Stimulated activated CD8-positive, alpha-beta memory T cell treated with anti-CD3 and anti-CD28 coated beads, Interleukin-4, amount 100 ng/mL, for 1 hour (primary cell): ENCODE results near the gene UBAC2.

Experiments
- DNase-seq, 2 donors: peaks; one replicate each; pipeline ENCODE4 v3.0.0-alpha.2; 2020; ENCODE audit warnings: low read depth in 2 of 2, low spot score in 1 of 2

Gene UBAC2

DNA sequence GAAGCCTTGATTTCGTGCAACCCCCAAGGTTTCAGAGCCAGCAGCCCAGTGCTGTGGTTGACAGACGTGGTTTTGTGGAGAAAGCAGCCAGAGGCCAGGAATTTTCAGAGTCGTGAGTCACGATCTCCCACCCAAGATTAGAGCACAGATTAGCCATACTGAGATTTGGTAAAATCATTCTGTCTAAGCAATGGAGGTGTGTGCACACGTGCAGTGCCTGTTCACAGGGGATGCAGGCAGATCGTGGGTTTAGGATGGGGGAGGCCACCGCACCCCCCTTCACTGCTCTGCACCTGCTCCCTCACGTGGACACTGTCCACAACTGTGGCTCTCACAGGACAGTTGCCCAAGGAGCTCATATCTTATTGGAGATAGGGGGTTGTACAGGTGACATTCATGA, 153.2 kb downstream of the UBAC2 start:
- DNase-seq = no peak

DNA sequence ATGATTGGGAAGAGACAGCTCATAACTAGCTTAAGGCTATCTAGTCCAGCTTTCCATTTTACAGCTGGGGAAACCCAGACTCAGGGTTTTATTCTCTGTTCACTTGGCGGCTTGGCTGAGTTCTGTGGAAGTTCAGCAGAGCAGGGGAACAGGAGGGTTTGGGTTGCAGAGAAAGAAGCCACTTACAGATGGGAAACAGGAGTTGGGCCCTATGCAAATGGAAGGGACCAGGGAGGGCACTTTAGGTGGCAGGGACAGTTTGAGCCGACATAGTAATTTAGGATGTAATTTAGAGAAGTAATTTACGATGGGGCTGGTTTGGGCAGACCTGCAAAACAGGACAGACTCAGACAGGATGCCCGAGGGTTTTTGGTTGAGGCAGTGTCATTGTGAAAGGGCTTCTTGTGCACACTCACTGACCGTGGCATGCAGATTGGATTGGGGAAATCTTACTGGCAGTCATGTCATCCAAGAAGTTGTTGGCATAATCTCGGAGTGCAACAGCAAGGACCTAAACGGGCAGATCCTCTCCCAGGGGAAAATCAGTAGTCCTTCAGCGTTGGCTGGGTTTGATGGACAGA, 153.8 kb downstream of the UBAC2 start:
- DNase-seq = no peak

DNA sequence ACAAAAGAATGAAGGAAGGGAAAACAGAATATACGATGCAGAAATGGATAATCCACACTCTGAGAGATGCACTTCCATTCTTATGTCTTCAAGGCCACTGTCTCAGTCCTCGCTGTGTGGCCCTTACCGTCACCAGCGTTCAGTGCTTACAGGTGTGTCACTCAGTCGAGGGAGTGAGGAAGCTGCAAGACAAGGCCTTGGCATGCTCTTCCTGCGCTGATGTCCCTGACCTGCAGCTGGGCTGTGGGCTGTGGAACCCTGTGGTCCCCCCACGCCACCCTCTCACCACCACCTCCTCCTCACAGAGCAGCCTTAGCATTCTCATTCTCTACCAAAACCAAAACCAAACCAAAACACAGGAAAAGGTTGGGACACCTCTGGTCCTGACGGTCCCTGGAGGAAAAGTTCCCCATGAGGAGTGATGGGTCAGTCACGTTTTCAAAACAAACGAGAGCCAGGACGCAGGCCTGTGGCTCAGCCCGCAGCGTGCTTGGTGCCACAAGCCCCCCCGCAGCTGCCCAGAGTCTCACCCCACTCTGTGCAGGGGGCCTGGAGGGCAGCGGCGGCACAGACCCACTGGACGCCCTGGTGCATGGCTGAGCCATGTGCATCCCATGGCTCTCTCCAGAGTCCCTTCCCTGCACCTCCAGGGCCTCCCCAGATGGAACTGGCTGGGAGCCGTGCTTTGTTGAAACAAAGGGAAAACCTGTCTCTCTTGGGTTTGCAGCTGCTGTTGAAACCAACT, 154.8 kb downstream of the UBAC2 start:
- DNase-seq = no peak

DNA sequence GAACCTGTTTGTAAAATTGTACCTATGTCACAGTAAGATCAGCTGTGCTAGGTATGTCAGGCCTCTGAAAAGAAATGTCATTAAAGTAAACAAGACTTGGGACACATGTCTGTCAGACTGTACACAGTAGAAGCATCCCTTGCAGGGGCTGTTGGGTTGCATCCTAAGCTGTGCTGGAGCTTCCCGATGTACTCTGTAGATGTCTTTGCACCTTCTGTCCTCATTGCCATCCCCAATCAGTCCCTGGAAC, 155.3 kb downstream of the UBAC2 start:
- no peak for DNase-seq

DNA sequence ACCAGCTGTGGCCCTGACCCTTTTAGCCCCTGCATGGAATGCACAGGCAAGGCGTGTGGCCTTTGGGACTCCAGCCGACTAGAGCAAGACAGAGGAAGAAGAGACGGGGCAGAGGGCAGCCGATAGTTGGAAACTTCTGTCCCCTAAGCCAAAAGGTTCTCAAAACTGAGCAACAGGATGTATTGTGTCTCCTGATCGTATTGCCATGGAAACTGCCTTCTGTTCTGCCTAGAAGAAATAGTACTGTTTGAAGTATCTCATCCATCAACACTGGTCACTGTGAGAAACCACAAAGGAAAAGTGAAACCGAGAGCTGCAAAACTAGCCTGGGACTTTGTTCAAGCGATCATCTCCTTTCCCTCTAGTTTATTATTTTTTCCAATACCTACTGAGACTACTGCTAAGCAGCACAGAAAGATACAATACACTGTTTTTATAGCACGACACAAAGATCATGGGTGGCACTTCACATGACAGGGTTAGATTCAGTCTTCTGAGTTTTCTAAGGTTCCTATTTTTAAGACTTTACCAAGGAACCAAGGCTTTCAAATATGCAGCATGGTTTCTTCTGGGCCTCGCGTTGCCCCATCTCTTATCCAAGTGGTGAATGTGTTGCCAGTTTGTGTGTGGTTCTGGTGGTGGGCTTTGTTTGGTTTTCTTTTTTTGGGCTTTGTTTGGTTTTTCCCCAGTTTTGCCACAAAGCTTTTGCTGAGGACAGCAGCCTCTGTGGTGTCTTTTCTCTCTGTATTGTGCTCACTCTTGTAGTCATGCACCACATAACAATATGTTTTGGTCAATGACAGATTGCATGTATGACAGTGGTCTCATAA, 155.8 kb downstream of the UBAC2 start:
- DNase-seq = no peak

DNA sequence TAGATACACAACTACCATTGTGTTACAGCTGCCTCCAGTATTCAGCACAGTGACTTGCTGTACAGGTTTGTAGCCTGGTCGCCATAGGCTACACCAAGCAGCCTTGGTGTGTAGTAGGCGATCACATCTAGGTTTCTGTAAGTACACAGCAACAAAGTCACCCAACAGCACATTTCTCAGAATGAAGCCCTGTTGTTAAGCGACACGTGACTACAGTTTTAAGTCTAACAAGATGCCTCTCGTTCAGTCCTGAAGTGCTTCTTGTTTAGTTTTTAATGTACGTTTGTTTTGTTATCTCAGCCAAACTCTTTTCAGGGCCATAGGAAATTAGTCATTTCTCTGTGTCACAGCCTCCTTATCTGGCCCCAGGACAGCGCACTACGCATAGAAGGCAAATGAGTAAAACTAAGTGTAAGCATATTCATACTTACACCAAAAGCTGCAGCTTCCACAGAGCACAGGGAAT, 156.5 kb downstream of the UBAC2 start:
- DNase-seq = no peak

DNA sequence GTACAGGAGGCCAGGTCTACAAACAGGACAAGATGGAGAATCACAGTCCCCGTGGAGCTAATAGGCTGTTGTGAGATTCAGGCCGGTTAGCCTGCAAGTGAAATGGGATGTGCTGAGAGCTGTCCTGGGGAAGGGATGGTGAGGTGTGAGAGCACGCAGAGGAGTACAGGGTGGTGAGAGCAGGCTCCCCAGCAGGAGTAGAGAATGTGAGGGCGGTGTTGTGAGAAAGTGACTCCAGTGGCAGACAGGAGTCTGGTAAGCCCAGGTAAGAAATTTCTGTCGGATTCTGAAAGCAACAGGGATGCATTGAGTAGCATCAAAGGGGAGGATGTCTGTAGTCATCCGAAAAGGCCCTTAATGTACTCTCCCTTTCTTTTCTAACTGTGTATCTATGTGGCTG, 157.3 kb downstream of the UBAC2 start:
- no peak for DNase-seq

DNA sequence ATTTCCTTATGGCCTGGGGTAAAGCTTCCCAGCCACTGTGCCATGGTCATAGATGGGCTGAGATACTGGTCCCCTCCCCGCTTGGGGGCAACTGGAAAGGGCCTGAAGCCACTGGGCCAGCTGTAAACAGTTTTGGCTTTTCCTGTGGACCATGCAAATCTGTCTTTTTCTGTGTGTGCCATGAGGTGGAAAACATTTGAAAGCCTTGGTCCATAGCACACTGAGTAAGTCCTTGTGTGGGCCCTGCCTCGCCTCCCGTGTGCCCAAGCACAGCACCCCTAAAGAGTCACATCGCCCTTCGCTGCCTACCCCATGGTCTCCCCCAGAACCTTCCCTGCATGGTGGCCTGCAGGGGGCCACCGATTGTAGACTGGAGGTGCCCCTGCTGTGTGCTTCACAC, 158.9 kb downstream of the UBAC2 start:
- DNase-seq = no peak

DNA sequence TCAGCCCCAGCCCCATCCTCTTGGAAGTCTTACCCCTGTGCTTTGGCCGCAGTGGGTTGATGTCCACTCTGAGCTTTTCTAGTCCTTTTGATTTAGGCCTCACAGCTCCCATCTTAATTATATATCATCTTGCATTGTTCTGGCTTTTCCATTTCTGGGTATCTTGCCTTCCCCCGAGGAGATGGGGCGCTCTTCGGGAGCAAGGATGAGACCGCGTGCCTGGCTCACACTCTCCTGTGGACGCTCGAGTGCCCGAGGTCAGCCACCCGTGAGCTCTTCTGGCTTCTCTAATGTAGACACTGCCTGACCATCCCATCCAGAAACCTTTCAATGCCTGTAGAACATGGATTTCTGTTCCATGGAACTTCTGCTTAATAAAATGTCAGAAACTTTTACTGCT, 160.0 kb downstream of the UBAC2 start:
- no peak for DNase-seq

DNA sequence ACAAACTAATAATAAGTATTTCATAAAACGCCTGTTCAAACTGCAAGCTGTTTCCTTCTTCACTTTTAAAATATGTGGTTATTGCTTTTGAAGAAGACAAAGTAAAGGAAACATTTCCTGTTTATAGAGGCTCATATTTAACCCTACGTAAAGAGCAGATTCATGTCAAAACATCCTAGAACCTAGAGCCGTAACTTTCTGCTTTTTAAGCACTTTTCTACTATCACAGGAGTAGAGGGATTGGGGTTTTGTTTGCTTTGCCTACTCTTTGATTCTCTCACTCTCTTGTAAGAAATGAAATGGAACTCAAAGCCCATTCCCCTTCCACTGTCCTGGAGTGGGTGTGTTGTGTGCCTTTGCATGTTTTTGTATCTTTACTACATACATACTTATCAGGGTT, 160.5 kb downstream of the UBAC2 start:
- no peak for DNase-seq

DNA sequence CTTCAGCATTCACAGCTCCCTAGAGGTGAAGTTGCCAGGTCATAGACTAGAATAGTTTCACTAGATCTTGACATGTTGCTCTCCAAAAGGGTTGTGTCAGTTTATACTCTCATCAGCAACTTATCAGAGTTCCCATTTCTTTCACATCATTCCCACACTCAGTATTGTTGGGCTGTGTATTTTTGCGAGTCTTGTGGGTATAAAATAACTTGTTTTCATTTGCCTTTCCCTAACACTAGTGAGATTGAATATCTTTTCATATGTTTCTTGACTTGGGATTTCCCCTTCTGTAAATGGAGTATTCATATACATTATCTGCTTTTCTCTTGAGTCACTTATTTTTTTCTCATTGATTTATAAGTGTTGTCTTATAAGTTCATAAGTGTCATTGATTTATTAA, 161.7 kb downstream of the UBAC2 start:
- no peak for DNase-seq

DNA sequence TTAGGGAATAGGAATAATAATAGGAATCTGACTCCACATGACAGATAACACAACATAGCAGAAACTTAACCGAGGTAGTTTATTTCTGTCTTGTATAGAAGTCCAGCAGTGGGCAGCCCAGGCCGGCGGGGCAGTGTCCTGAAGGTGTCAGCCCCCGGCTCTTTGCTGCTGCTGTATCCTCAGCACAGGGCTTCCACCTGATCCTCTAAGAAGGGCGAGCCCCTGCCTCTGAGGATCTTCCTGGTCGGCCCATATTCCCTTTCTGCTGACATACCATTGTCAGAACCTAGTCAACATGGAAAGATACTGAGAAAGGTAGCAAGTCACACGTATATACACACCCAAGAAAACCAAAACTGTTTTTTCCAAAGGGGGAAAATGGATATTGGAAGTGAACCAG, 162.7 kb downstream of the UBAC2 start:
- DNase-seq = no peak

DNA sequence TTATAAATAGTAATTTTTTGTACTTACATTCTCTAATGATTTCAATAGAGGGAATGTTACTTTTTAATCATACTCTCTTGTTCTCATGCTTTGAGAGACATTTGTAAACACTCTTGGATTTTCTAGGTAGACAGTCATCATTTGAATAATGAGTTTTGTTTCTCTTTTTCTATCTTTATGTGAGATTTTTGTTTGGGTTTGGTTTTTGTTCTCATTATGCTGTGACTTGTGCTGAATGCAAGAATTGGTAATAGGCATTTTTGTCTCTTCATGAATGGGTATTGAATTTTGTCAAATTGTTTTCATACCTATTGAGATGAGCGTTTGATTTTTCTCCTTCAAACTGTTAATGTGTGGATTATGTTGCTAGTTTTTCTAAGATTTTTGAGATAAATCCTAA, 163.3 kb downstream of the UBAC2 start:
- no peak for DNase-seq

DNA sequence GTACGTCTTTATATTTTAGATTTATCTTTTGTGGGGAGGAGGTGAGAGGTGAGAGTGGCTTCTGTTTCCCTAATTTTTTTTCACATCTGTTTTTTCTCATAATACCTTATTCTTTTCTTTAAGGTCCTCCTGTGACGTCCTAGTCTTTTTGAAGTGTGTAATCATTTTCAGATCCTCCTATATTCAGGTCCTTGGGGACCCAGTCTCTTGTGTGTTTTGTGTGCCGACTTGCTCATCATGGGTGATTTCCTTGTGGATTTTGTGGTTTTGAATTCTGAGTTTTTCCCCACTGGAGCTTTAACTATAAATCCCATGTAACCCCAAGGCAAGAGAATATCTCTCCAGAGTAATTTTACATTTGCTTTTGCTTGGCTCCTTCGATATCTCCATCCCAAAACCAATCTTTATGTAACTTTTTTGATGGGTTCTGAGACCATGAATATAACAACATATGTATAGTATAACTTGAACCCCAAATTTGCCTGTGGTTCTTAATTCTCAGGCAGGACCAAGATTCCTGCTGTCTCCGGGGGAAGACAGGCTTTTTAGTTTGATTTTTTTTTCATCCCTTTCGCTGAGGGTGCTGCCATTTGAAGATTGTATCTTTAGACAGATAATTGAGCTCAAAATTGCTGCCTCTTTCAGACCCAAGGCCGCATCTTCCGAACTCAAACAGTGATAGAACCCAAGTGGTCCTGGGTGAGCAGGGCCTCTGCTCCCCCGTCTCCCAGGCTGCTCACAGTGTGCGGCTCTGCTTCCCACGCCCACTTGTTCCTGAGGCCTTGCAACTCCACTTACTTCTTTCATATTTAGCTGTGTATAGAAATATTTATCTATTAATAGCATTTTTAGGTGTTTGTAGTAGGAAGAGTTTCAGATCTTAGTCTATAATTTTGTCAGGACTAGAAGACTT, 165.7 kb downstream of the UBAC2 start:
- DNase-seq = no peak

DNA sequence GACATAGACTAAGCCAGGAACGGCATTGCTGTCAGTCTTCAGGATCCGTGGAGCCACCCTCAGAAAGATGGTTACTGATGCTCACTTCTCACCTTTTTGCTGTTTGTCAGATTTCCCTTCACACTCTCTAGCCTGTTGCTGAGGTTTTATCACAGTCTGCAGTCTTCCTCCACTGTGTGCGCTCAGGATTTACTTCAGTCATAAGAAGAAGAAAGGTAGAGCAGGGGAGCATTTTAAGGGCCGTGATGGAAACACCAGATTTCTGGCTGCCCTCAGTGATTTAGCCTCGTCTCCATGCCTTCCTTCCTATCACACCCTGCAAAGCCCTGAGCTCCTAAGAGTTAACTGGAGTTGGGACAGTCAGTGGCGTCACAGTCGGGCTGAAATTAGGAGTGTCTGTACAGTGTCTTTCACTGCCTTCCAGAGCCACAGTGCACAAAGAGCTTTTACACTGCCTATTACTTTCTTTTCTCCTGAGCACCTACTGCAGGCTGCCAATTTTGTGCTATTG, 166.5 kb downstream of the UBAC2 start:
- DNase-seq = no peak

DNA sequence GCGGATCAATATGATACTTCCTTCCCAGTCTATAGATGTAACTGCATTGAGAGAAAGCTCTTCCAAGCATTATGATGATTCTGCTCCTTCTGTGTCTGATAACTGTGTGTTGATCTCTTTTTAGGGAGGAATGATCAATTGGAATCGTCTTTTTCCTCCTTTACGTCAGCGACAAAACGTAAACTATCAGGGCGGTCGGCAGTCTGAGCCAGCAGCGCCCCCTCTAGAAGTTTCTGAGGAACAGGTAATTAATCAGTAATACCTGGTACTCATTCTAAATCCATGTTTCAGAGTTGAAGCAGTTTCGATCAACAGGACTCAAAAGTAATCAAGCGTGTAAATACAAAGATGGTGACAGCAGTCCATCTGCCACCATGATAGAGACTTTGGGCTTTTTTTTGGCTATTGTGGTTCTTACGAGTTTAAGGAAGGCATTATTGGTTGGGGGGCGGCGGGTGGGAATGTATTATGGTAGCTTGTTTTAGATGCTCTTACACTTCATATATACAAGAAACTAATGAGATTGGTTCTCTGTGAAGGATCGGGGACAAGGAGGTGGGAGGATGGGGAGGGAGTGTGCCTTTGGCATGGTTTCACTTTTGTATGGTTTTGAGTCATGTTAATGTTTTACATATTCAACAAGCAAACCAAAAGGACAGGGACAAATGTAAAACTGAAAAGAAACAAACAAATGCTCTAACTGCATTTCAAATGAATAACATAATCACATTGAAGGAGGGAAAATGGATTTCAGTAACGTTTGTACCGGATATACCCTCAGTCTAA, 167.2 kb downstream of the UBAC2 start:
- DNase-seq = no peak

DNA sequence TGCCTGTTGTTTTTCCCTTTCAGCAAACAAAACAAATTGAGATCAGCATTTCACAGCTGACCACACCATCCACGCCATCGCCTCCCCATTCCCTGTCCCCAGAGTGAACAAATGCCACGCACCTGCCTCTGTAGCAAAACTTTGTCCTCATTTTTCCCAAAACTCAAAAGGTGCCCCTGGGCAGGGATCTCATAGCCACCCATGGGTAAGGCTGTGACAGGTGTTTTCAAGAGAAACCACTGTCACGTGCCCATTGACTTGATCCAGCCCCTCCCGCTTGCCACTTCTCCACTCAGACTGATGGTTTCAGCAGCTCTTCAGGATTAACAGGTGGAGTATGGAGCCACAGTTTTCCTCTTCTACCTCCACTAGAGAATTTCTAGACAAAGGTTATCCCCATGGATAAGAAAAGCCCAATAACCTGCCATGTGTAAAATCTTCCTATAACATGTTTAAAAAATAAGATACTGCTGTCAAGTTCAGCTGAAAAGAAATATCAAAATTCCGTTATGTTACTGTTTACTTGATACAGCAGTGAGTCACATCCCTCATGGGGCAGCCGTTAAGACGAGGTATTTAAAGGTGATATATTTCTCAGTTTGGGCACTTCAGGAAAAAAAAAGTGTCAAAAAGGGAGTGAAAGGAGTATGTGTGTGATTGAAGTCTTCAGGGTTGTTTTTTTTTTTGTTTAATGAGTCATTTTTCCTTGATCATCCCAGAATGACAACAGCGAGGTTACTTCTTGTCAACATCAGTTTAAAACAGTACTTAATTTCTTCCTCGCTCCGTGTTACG, 170.0 kb downstream of the UBAC2 start:
- no peak for DNase-seq

DNA sequence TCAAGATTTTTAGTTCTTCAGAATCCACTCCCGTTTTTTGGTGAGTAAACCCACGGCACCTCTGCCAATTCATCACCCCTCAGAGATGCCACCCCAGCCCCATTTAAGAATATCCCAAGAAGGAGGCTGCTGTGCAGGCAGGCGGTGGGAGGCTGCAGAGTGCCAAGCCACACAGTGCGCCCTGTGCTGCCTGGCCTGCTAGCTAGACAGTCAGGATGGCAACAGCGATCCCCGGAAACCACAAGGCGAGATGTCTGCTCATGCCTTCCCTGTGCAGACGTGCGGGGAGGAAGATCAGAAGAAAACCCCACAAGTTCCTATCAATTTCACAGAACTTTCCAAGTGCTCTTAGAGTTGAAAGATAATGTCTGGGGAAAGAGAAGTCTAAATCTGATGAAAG, 171.3 kb downstream of the UBAC2 start:
- no peak for DNase-seq

DNA sequence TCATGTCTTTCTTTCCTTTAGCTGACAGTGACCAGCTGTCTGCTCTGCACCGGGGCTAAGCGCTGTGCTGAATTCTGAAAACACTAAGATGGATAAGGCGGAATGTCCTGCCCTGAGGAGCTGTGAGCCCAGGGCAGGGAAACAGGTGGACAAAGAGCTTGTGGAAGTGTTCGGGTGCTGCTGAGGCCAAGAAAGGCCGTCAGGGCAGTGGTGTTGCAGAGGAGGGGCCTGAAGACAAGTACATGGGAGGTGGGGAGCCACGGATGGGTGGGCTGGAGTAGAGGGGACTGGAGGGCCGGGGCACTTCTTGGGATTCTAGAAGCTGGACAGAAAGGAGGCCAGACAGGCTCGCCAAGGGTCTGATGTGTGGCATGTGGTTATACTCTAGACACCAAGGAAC, 172.8 kb downstream of the UBAC2 start:
- DNase-seq = no peak
